ENCODE results near the gene DNAJC22. TPM values are rescaled to one million over a fixed set of nuclear protein-coding genes. Genes with fewer than 3 reads are reported as not detected.
A peak's percentile ranks its signal among the peaks of the same experiment; 100 is the strongest.

Gene DNAJC22
- total and polyA plus RNA-seq, 9 of the 15 experiments (the other 6 are each of a cell fraction or from before 2014, with no cell fraction given) = 0.10 to 1.2 (median 0.47) TPM

DNA sequence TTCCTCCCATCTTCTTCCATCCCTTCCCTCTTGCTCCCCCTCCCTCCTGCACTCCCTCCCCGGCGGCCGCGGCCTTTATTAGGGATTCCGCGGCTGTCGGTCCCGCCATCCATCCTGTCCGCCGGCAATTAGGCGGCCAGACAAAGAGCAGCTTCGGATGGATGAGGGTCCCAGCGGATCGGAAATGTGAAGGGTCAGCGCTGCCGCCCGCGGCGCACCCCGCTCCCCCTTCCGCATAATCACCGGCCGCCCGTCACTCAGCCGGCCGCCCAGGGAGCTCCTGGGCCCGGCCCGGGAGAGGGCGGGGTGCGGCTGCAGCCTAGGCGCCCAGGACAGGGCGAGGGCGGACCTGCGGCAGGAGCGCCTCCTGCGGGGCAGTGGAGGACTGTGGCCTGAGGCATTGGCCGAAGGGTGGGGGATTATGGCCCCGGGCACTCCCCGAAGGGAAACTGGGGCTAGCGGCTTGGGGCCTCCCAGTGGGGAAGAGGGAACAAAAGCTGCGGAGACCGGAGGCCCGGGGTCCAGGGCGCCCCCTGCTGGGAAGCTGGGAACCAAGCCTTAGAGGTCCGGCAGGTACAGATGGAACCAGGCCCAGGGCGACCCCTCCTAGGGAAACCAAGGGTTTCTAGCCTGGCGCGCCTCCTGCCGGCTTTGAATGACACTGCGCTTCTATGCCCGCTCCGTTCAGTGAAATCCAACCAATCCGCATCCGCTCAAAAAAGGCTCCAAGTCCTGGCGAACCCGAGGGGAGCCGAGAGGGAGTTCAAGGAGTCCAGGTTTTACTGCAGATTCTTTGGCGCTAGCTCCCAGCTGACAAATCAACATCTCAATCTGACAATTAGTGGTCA, 4.4 kb upstream of the DNAJC22 start (continued):
- no peak for TF ChIP-seq PRPF4 (IDR thresholded peaks at IDR 0.05; ENCODE audit: insufficient read depth, low read depth, low read length, poor library complexity, severe bottlenecking)
- TF ChIP-seq HNRNPLL (IDR thresholded peaks at IDR 0.05; ENCODE audit: low read depth, low read length, poor library complexity, severe bottlenecking) = peak; percentile 52
- no peak for TF ChIP-seq POU5F1 (IDR thresholded peaks at IDR 0.05; ENCODE audit: borderline replicate concordance, low read depth, low read length, partially characterized antibody)
- TF ChIP-seq, protein P1, sequence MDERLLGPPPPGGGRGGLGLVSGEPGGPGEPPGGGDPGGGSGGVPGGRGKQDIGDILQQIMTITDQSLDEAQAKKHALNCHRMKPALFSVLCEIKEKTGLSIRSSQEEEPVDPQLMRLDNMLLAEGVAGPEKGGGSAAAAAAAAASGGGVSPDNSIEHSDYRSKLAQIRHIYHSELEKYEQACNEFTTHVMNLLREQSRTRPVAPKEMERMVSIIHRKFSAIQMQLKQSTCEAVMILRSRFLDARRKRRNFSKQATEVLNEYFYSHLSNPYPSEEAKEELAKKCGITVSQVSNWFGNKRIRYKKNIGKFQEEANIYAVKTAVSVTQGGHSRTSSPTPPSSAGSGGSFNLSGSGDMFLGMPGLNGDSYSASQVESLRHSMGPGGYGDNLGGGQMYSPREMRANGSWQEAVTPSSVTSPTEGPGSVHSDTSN (CRISPR knock-in tag; IDR thresholded peaks at IDR 0.05; ENCODE audit: low read depth) = peak; percentile 48; the same call in 1 of the 2 replicates
- TF ChIP-seq, protein P1 (tag; conservative IDR thresholded peaks at IDR 0.05; ENCODE audit: low read depth) = no peak
- TF ChIP-seq ETV1 (tag; conservative IDR thresholded peaks at IDR 0.05; ENCODE audit: low read depth) = peak; percentile 35; the same call in 1 of the 2 replicates
- TF ChIP-seq, protein P2, sequence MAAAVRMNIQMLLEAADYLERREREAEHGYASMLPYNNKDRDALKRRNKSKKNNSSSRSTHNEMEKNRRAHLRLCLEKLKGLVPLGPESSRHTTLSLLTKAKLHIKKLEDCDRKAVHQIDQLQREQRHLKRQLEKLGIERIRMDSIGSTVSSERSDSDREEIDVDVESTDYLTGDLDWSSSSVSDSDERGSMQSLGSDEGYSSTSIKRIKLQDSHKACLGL (CRISPR knock-in tag; IDR thresholded peaks at IDR 0.05; ENCODE audit: borderline replicate concordance, poor library complexity, severe bottlenecking) = no peak
- peak; percentile 93 for TF ChIP-seq KDM2B (CRISPR knock-in tag; IDR thresholded peaks at IDR 0.05)
- TF ChIP-seq NFIC (IDR thresholded peaks at IDR 0.05) = 0 out of 2 replicates have a peak, but pooled peaks have one; percentile 21
- 0 out of 2 replicates have a peak, but pooled peaks have one; percentile 41 for TF ChIP-seq ZKSCAN1 (IDR thresholded peaks at IDR 0.05; ENCODE audit: low read depth, low read length)
- TF ChIP-seq, protein P3, sequence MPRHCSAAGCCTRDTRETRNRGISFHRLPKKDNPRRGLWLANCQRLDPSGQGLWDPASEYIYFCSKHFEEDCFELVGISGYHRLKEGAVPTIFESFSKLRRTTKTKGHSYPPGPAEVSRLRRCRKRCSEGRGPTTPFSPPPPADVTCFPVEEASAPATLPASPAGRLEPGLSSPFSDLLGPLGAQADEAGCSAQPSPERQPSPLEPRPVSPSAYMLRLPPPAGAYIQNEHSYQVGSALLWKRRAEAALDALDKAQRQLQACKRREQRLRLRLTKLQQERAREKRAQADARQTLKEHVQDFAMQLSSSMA (CRISPR knock-in tag; IDR thresholded peaks at IDR 0.05) = no peak
- TF ChIP-seq, protein P4, sequence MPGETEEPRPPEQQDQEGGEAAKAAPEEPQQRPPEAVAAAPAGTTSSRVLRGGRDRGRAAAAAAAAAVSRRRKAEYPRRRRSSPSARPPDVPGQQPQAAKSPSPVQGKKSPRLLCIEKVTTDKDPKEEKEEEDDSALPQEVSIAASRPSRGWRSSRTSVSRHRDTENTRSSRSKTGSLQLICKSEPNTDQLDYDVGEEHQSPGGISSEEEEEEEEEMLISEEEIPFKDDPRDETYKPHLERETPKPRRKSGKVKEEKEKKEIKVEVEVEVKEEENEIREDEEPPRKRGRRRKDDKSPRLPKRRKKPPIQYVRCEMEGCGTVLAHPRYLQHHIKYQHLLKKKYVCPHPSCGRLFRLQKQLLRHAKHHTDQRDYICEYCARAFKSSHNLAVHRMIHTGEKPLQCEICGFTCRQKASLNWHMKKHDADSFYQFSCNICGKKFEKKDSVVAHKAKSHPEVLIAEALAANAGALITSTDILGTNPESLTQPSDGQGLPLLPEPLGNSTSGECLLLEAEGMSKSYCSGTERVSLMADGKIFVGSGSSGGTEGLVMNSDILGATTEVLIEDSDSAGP (CRISPR knock-in tag; IDR thresholded peaks at IDR 0.05) = 0 out of 2 replicates have a peak, but pooled peaks have one; percentile 39
- TF ChIP-seq LEF1 (IDR thresholded peaks at IDR 0.05) = no peak
- TF ChIP-seq, protein P5, sequence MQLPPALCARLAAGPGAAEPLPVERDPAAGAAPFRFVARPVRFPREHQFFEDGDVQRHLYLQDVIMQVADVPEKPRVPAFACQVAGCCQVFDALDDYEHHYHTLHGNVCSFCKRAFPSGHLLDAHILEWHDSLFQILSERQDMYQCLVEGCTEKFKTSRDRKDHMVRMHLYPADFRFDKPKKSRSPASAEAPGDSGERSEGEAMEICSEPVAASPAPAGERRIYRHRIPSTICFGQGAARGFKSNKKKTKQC (CRISPR knock-in tag; IDR thresholded peaks at IDR 0.05) = peak; percentile 86
- peak; percentile 30 for TF ChIP-seq NEUROD1 (IDR thresholded peaks at IDR 0.05; ENCODE audit: borderline replicate concordance, low read depth, low read length, partially characterized antibody)
- TF ChIP-seq RBM22 (IDR thresholded peaks at IDR 0.05; ENCODE audit: low read depth, low read length, poor library complexity, severe bottlenecking) = no peak
- TF ChIP-seq NR4A1 (CRISPR knock-in tag; IDR thresholded peaks at IDR 0.05) = no peak
- TF ChIP-seq NR4A1 (tag; IDR thresholded peaks at IDR 0.05) = 0 out of 2 replicates have a peak, but pooled peaks have one; percentile 51
- TF ChIP-seq, protein P6, sequence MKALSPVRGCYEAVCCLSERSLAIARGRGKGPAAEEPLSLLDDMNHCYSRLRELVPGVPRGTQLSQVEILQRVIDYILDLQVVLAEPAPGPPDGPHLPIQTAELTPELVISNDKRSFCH (CRISPR knock-in tag; IDR thresholded peaks at IDR 0.05) = no peak
- TF ChIP-seq, protein P6 (tag; IDR thresholded peaks at IDR 0.05) = 0 out of 2 replicates have a peak, but pooled peaks have one; percentile 55
